ENCODE measurements around the gene FHIP1A.
"Not testable (repeated sequence)": the region's sequence is repeated elsewhere in the genome, so short reads cannot be mapped to it uniquely, and the experiment has no call there.

DNA sequence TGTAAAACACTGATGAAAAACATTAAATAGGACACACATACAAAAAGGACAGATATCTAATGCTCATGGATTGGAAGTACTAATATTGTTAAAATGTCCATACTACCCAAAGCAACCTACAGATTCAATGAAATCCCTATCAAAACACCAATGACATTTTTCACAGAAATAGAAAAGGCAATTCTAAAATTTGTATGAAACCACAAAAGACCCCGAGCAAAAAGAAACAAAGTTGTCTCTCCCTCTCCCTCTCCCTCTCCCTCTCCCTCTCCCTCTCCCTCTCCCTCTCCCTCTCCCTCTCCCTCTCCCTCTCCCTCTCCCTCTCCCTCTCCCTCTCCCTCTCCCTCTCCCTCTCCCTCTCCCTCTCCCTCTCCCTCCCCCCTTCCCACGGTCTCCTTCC, 19.2 kb upstream of the FHIP1A start:
- TF ChIP-seq POLR2A (IDR thresholded peaks at IDR 0.05): not testable (repeated sequence)
- TF ChIP-seq, protein P1, sequence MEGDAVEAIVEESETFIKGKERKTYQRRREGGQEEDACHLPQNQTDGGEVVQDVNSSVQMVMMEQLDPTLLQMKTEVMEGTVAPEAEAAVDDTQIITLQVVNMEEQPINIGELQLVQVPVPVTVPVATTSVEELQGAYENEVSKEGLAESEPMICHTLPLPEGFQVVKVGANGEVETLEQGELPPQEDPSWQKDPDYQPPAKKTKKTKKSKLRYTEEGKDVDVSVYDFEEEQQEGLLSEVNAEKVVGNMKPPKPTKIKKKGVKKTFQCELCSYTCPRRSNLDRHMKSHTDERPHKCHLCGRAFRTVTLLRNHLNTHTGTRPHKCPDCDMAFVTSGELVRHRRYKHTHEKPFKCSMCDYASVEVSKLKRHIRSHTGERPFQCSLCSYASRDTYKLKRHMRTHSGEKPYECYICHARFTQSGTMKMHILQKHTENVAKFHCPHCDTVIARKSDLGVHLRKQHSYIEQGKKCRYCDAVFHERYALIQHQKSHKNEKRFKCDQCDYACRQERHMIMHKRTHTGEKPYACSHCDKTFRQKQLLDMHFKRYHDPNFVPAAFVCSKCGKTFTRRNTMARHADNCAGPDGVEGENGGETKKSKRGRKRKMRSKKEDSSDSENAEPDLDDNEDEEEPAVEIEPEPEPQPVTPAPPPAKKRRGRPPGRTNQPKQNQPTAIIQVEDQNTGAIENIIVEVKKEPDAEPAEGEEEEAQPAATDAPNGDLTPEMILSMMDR (IDR thresholded peaks at IDR 0.05): not testable (repeated sequence)

Data from thyroid gland (tissue), 4 donors.